Ascending aorta (tissue), 2 donors: ENCODE data around the gene GRIA3. TPM values are rescaled to one million over a fixed set of nuclear protein-coding genes. Genes with fewer than 3 reads are reported as not detected.

Experiments used
- DNase-seq, 2 donors: peaks; one replicate each; pipeline ENCODE4 v3.0.0-alpha.2; 2019; ENCODE audit warnings: low spot score in 2 of 2
- H3K27ac ChIP-seq, 2 donors: fragments of 200-600 bp; sonication (generic); one replicate each; pipeline ENCODE4 v1.5.1; 2016 to 2017; ENCODE audit warnings: mild to moderate bottlenecking in 1 of 2
- H3K27me3 ChIP-seq: fragments of 200-600 bp; sonication (generic); one replicate; pipeline ENCODE4 v1.5.1; 2017
- H3K36me3 ChIP-seq, 2 donors: fragments of 200-600 bp; sonication (generic); one replicate each; pipeline ENCODE4 v1.5.1; 2016
- H3K4me1 ChIP-seq, 2 donors: fragments of 200-600 bp; sonication (generic); one replicate each; pipeline ENCODE4 v1.5.1; 2016 to 2017; ENCODE audit warnings: mild to moderate bottlenecking in 1 of 2
- H3K4me3 ChIP-seq, 2 donors: fragments of 200-600 bp; sonication (generic); one replicate each; pipeline ENCODE4 v1.5.1; 2016 to 2017; ENCODE audit warnings: mild to moderate bottlenecking in 1 of 2
- H3K9me3 ChIP-seq, 2 donors: fragments of 200-600 bp; sonication (generic); one replicate each; pipeline ENCODE4 v1.5.1; 2016
- CTCF ChIP-seq, 3 experiments: fragments of 200-600 bp in 2 of 3; fragments of 450-650 bp in 1 of 3; sonication (generic) in 2 of 3; IDR thresholded peaks; one replicate each; pipeline ENCODE4 v1.5.1; 2016 to 2019; ENCODE audit warnings: antibody characterized with exemption in 3 of 3, mild to moderate bottlenecking in 1 of 3, moderate library complexity in 1 of 3
- intact Hi-C: fragments of 100-400 bp; cut with DNase I; formaldehyde crosslinking; loops from one replicate; pipeline ENCODE4 v1.15.1; 2023
- total RNA-seq: library from RNA; depleted of rRNA; stranded (reverse); fragments of >200 nt; gene quantifications from one replicate; pipeline ENCODE4 v1.1.0, GENCODE V29; 2016

GRIA3 gene
- total RNA-seq, 1 donor from 2014 or later = 2.8 TPM

DNA sequence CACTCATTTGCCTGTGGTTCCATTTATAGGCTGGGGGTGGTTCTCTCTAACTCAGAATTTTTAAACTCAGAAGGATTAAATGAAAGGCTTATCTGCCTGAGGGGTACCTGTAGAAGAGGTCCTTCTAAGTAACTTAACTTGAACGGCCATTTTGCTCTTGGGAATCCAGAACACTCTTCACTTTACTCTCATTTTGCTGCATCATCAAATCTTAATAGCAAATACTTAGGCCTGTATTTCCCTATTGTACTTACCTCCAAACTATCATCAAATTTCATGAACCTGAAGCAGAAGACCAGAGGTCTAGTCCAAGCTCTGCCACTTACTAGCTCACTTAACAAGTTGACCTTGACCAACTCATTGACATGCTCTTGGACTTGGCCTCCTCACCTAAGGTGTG, 70.4 kb downstream of the GRIA3 start:
- Histone ChIP-seq H3K9me3 (no peaks in the 10 kb centered on the region), H3K27ac (no peak overlapping the region), H3K27me3 (no peaks in the 10 kb centered on the region), H3K36me3 (no peaks in the 10 kb centered on the region), H3K4me3 (no peak overlapping the region), H3K4me1 (no peaks in the 10 kb centered on the region)
- intact Hi-C loops = no loop called here
- no peak for DNase-seq
- no peak for TF ChIP-seq CTCF (IDR thresholded peaks at IDR 0.05)

GRCh38 chrX:123256378-123256777, 72.3 kb downstream of the GRIA3 start:
- no peak for DNase-seq
- H3K36me3 ChIP-seq = no peaks in the 10 kb centered on the region
- intact Hi-C loops = no loop called here
- TF ChIP-seq CTCF (IDR thresholded peaks at IDR 0.05) = no peak
- H3K27ac ChIP-seq = no peak overlapping the region
- no peaks in the 10 kb centered on the region for H3K9me3 ChIP-seq
- no peaks in the 10 kb centered on the region for H3K4me1 ChIP-seq
- no peak overlapping the region for H3K4me3 ChIP-seq
- no peaks in the 10 kb centered on the region for H3K27me3 ChIP-seq

- DNase-seq = no peak
- H3K27ac ChIP-seq = no peak overlapping the region
- H3K27me3 ChIP-seq = no peaks in the 10 kb centered on the region
- no peak for TF ChIP-seq CTCF (IDR thresholded peaks at IDR 0.05)
- H3K9me3 ChIP-seq = no peaks in the 10 kb centered on the region
- no peak overlapping the region for H3K4me3 ChIP-seq
- intact Hi-C loops = no loop called here
- H3K4me1 ChIP-seq = no peaks in the 10 kb centered on the region
- H3K36me3 ChIP-seq = no peaks in the 10 kb centered on the region
Observed at GRCh38 chrX:123260920-123261418, 76.9 kb downstream of the GRIA3 start.

DNA sequence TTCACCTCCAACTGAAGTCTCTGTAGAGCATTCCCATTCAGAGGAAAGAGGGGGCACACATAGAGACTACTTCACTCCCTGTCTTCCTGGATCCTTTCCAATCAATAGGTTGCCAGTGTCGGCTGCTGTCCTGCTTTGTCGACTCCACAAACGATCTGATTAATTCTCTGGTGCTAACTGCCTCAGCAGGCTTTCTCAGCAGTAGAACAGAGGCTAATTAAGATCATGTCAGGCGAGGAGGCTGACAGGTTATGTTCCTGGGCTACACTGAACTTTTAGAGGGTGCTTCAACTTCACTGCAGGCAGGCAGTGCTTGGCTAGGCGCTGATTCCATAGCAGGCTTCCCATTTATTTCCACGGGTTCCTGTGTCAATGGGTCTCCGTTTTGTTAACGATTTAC, 79.2 kb downstream of the GRIA3 start:
- Histone ChIP-seq H3K36me3 (no peaks in the 10 kb centered on the region), H3K4me1 (no peaks in the 10 kb centered on the region), H3K27me3 (no peaks in the 10 kb centered on the region), H3K4me3 (no peak overlapping the region), H3K27ac (no peak overlapping the region), H3K9me3 (no peaks in the 10 kb centered on the region)
- DNase-seq = no peak
- TF ChIP-seq CTCF (IDR thresholded peaks at IDR 0.05) = no peak
- intact Hi-C loops = no loop called here

- Histone ChIP-seq H3K27me3 (no peaks in the 10 kb centered on the region), H3K9me3 (no peaks in the 10 kb centered on the region), H3K36me3 (no peaks in the 10 kb centered on the region), H3K4me1 (no peaks in the 10 kb centered on the region), H3K27ac (no peak overlapping the region), H3K4me3 (no peak overlapping the region)
- DNase-seq = no peak
- intact Hi-C loops = no loop called here
- no peak for TF ChIP-seq CTCF (IDR thresholded peaks at IDR 0.05)
Observed at GRCh38 chrX:123263747-123264146, 79.7 kb downstream of the GRIA3 start.

GRCh38 chrX:123267220-123267619, 83.1 kb downstream of the GRIA3 start:
- Histone ChIP-seq H3K27ac (no peak overlapping the region), H3K4me3 (no peak overlapping the region), H3K36me3 (no peaks in the 10 kb centered on the region), H3K4me1 (no peaks in the 10 kb centered on the region), H3K27me3 (no peaks in the 10 kb centered on the region), H3K9me3 (no peaks in the 10 kb centered on the region)
- intact Hi-C loops = no loop called here
- no peak for TF ChIP-seq CTCF (IDR thresholded peaks at IDR 0.05)
- no peak for DNase-seq
